HCT116 (cell line): Measurements from ENCODE around the gene ARCN1.

Source experiments
- CTCF ChIP-seq, 3 experiments: fragments of 200-600 bp in 1 of 3; sonication (generic) in 1 of 3; IDR thresholded peaks in 2 of 3; conservative IDR thresholded peaks in 1 of 3; 2 replicates each; pipeline ENCODE4 v1.5.1; 2012 to 2017; ENCODE audit warnings: low read depth in 2 of 3, low read length in 2 of 3, antibody characterized with exemption in 1 of 3, borderline replicate concordance in 1 of 3, control low read depth in 1 of 3, mild to moderate bottlenecking in 1 of 3, mixed read lengths in 1 of 3, mixed run types in 1 of 3, moderate library complexity in 1 of 3; ENCODE audit not compliant: insufficient read depth in 1 of 3
- EZH2 ChIP-seq: fragments of 200-600 bp; sonication (generic); IDR thresholded peaks from 2 replicates; pipeline ENCODE4 v1.6.1; 2017; ENCODE audit warnings: antibody characterized with exemption, mixed run types
- EZH2phosphoT487 ChIP-seq: fragments of 200-600 bp; IDR thresholded peaks from 2 replicates; pipeline ENCODE4 v1.6.1; 2018; ENCODE audit warnings: antibody characterized with exemption, borderline replicate concordance
- JUND ChIP-seq: IDR thresholded peaks from 2 replicates; pipeline ENCODE4 v1.6.1; 2012
- MAX ChIP-seq: IDR thresholded peaks from 2 replicates; pipeline ENCODE4 v1.6.1; 2012
- POLR2A ChIP-seq: IDR thresholded peaks from 2 replicates; pipeline ENCODE4 v1.7.0; 2011; ENCODE audit warnings: borderline replicate concordance; ENCODE audit not compliant: insufficient read depth, insufficient read length; ENCODE audit errors: extremely low read depth
- POLR2AphosphoS5 ChIP-seq: IDR thresholded peaks from 2 replicates; pipeline ENCODE4 v1.6.1; 2011; ENCODE audit warnings: mild to moderate bottlenecking, low read depth, low read length, moderate library complexity
- SIN3A ChIP-seq: IDR thresholded peaks from 2 replicates; pipeline ENCODE4 v1.6.1; 2012; ENCODE audit warnings: low read depth
- SP1 ChIP-seq: IDR thresholded peaks from 2 replicates; pipeline ENCODE4 v1.6.1; 2012; ENCODE audit warnings: low read depth
- TCF7L2 ChIP-seq: IDR thresholded peaks from 2 replicates; pipeline ENCODE4 v1.7.0; 2011; ENCODE audit warnings: borderline replicate concordance, inconsistent platforms; ENCODE audit not compliant: insufficient read depth, insufficient read length; ENCODE audit errors: extremely low read depth
- ZBTB33 ChIP-seq: IDR thresholded peaks from 2 replicates; pipeline ENCODE4 v1.6.1; 2011; ENCODE audit warnings: mild to moderate bottlenecking, low read length, moderate library complexity; ENCODE audit not compliant: insufficient replicate concordance; ENCODE audit errors: extremely low read depth
- ZNF274 ChIP-seq: fragments of 200-500 bp; sonication (Bioruptor generic); IDR thresholded peaks from 2 replicates; pipeline ENCODE4 v1.6.1; 2014; ENCODE audit warnings: mild to moderate bottlenecking, low read depth, low read length, inconsistent platforms

DNA sequence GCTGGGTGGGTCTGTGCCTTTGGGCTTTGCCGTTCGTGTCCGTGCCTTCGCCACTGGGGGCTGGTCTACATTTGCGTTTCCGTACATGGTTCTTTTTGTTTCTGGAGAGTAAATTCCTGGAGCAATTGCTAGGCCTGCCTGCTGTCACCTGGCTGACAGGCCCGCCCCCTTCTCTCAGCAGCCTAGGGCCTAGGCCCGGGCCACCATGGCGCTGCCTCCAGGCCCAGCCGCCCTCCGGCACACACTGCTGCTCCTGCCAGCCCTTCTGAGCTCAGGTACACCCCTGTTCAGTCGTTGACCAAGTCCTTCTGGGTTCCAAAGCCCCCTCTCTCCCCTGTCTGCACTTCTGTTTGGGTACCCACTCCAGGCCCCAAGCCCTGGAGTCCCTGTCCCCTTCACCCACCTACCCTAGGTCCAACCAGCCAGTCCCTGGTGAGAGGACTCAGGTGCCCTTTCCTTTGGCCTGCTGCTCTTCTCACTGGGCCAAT lies 40.6 kb upstream of the ARCN1 start:
- TF ChIP-seq ZBTB33 (no peak), EZH2 (no peak), TCF7L2 (no peak), POLR2A (no peak), POLR2AphosphoS5 (no peak), EZH2phosphoT487 (no peak), CTCF (IDR thresholded peaks at IDR 0.05 in 2 of 3, conservative IDR thresholded peaks at IDR 0.05 in 1 of 3; ENCODE audit: borderline replicate concordance in 1 of 3, insufficient read depth in 1 of 3, low read depth in 2 of 3, low read length in 2 of 3) (no peak), SIN3A (no peak), MAX (no peak), SP1 (no peak), JUND (no peak), ZNF274 (no peak)
